GM12874 (cell line): ENCODE measurements around the gene TRPV5.

ENCODE experiments used
- CTCF ChIP-seq: IDR thresholded peaks from 2 replicates; pipeline ENCODE4 v1.5.1; 2011; ENCODE audit warnings: low read depth, mild to moderate bottlenecking, control low read depth, low read length, moderate library complexity; ENCODE audit not compliant: insufficient read depth

TRPV5 gene

GRCh38 chr7:142915315-142915714 lies 18.2 kb downstream of the TRPV5 start:
- no peak for TF ChIP-seq CTCF

- no peak for TF ChIP-seq CTCF
Observed at GRCh38 chr7:142914121-142914520, 19.4 kb downstream of the TRPV5 start.

GRCh38 chr7:142913566-142913965 lies 20.0 kb downstream of the TRPV5 start:
- no peak for TF ChIP-seq CTCF

GRCh38 chr7:142913051-142913450 lies 20.5 kb downstream of the TRPV5 start:
- no peak for TF ChIP-seq CTCF

- TF ChIP-seq CTCF = no peak
Observed at GRCh38 chr7:142910481-142910880, 23.1 kb downstream of the TRPV5 start.

GRCh38 chr7:142910031-142910433 lies 23.5 kb downstream of the TRPV5 start:
- no peak for TF ChIP-seq CTCF

- peak; percentile 34; the same call in 1 of the 2 replicates for TF ChIP-seq CTCF
Observed at GRCh38 chr7:142908921-142909890, 24.3 kb downstream of the TRPV5 start.
